Natural killer cell (primary cell): ENCODE measurements around the gene ADO. TPM values are rescaled to one million over a fixed set of nuclear protein-coding genes. Genes with fewer than 3 reads are reported as not detected.

ENCODE experiments used
- ATAC-seq, 3 donors: fragments of 150-1000 bp in 2 of 3; fragments of 200-7000 bp in 1 of 3; cut with Tn5 transposase; 1 replicate in 1 of 3; 2 replicates in 2 of 3; pipeline ENCODE4 v1.10.0; 2021; ENCODE audit warnings: mild to moderate bottlenecking in 2 of 3, moderate library complexity in 2 of 3
- DNase-seq, 2 donors: peaks; one replicate each; pipeline versions ENCODE4 v3.0.0 to v3.0.0-alpha.2; 2013 to 2021; ENCODE audit warnings: mixed read lengths in 1 of 2
- H3K27ac ChIP-seq: one replicate; pipeline ENCODE4 v1.5.1; 2013; ENCODE audit warnings: mild to moderate bottlenecking, low read length
- H3K27me3 ChIP-seq: one replicate; pipeline ENCODE4 v1.6.1; 2013; ENCODE audit warnings: low read length; ENCODE audit not compliant: control insufficient read depth, insufficient read depth
- H3K36me3 ChIP-seq: one replicate; pipeline ENCODE4 v1.6.1; 2013; ENCODE audit warnings: low read length; ENCODE audit not compliant: control insufficient read depth, insufficient read depth
- H3K4me1 ChIP-seq: one replicate; pipeline ENCODE4 v1.6.1; 2013; ENCODE audit warnings: low read length; ENCODE audit not compliant: control insufficient read depth, insufficient read depth
- H3K4me3 ChIP-seq: one replicate; pipeline ENCODE4 v1.5.1; 2013; ENCODE audit warnings: low read length
- H3K9me3 ChIP-seq: one replicate; pipeline ENCODE4 v1.6.1; 2013; ENCODE audit warnings: low read length; ENCODE audit not compliant: control insufficient read depth, insufficient read depth
- H3K27ac Mint-ChIP-seq, 2 donors: one replicate each; pipeline ENCODE4 v1.8.0; 2022; ENCODE audit warnings: mild to moderate bottlenecking in 2 of 2, mixed read lengths in 2 of 2, moderate library complexity in 1 of 2
- H3K27me3 Mint-ChIP-seq, 2 donors: one replicate each; pipeline ENCODE4 v1.8.0; 2022; ENCODE audit warnings: low read depth in 2 of 2, mixed read lengths in 2 of 2
- H3K36me3 Mint-ChIP-seq: one replicate; pipeline ENCODE4 v1.8.0; 2022; ENCODE audit warnings: mixed read lengths
- H3K4me1 Mint-ChIP-seq, 2 donors: one replicate each; pipeline ENCODE4 v1.8.0; 2022; ENCODE audit warnings: mixed read lengths in 2 of 2
- H3K4me3 Mint-ChIP-seq: one replicate; pipeline ENCODE4 v1.8.0; 2022; ENCODE audit warnings: mild to moderate bottlenecking, moderate library complexity, mixed read lengths
- H3K9me3 Mint-ChIP-seq, 2 donors: one replicate each; pipeline ENCODE4 v1.8.0; 2022; ENCODE audit warnings: mixed read lengths in 2 of 2
- CTCF ChIP-seq: fragments of 200-600 bp; IDR thresholded peaks from one replicate; pipeline ENCODE4 v1.8.0; 2022; ENCODE audit warnings: antibody characterized with exemption
- WGBS: methylation state at CpG from one replicate; pipeline ENCODE4 v1.1.7; 2013; ENCODE audit warnings: missing lambda C conversion rate; ENCODE audit not compliant: insufficient coverage; 5-methylcytosine and 5-hydroxymethylcytosine counted together
- intact Hi-C: fragments of 100-400 bp; cut with micrococcal nuclease; formaldehyde crosslinking; loops from one replicate; pipeline ENCODE4 v1.14.2; 2022
- total RNA-seq, 4 donors: library from RNA; stranded (reverse); fragments of 120-200 nt in 1 of 4; gene quantifications; one replicate each; pipeline versions ENCODE4 v1.2.3 to v1.2.4, GENCODE V29; 2013 to 2022

The ADO gene
- total RNA-seq, 3 donors from 2014 or later (not counting 1 experiment from before 2014, with no cell fraction given): 13.6 to 17.1 (median 15.6) TPM

- Mint-ChIP-seq H3K4me3 (no peak overlapping the region), H3K9me3 (no peaks in the 10 kb centered on the region), H3K36me3 (no peaks in the 10 kb centered on the region), H3K27me3 (peaks cover 7 to 10% of the 10 kb centered on the region in 2 donors), H3K4me1 (peaks cover 68 to 76% of the 10 kb centered on the region in 2 donors), H3K27ac (peak overlapping the region in 1 of 2 donors; percentile 93)
- no peak overlapping the region for H3K4me3 ChIP-seq
- no peaks in the 10 kb centered on the region for H3K36me3 ChIP-seq
- no peak for DNase-seq
- H3K27me3 ChIP-seq: peaks cover 7% of the 10 kb centered on the region
- intact Hi-C loops: no loop called here
- TF ChIP-seq CTCF: no peak
- ATAC-seq: no peak
- H3K27ac ChIP-seq: no peak overlapping the region
- 97% methylated on average over 13 of the region's 13 CpGs for WGBS
- H3K9me3 ChIP-seq: no peaks in the 10 kb centered on the region
- peaks cover 38% of the 10 kb centered on the region for H3K4me1 ChIP-seq
Observed at GRCh38 chr10:62812672-62813439, 8.3 kb downstream of the ADO start.

GRCh38 chr10:62813453-62813852 is 8.9 kb downstream of the ADO start:
- H3K36me3 Mint-ChIP-seq: no peaks in the 10 kb centered on the region
- no peak overlapping the region for H3K4me3 ChIP-seq
- H3K36me3 ChIP-seq: no peaks in the 10 kb centered on the region
- no peaks in the 10 kb centered on the region for H3K9me3 ChIP-seq
- H3K4me3 Mint-ChIP-seq: peak overlapping the region; percentile 98
- no peak for TF ChIP-seq CTCF
- peaks cover 11% of the 10 kb centered on the region for H3K27me3 ChIP-seq
- H3K4me1 ChIP-seq: peaks cover 43% of the 10 kb centered on the region
- no peak for DNase-seq
- intact Hi-C loops: no loop called here
- H3K27ac Mint-ChIP-seq: peak overlapping the region in 1 of 2 donors; percentile 93
- ATAC-seq: no peak
- no peaks in the 10 kb centered on the region for H3K9me3 Mint-ChIP-seq
- peaks cover 67 to 79% of the 10 kb centered on the region in 2 donors for H3K4me1 Mint-ChIP-seq
- WGBS: 92% methylated on average over 27 of the region's 27 CpGs
- no peak overlapping the region for H3K27ac ChIP-seq
- H3K27me3 Mint-ChIP-seq: peaks cover 7 to 12% of the 10 kb centered on the region in 2 donors

GRCh38 chr10:62813981-62814380 is 9.5 kb downstream of the ADO start:
- no peak for ATAC-seq
- WGBS: 89% methylated on average over 5 of the region's 5 CpGs

More at GRCh38 chr10:62813981-62814380, 9.5 kb downstream of the ADO start:
- Mint-ChIP-seq H3K9me3 (no peaks in the 10 kb centered on the region), H3K27me3 (peaks cover 7 to 14% of the 10 kb centered on the region in 2 donors), H3K4me1 (peaks cover 63 to 76% of the 10 kb centered on the region in 2 donors), H3K27ac (peak overlapping the region in 1 of 2 donors; percentile 93), H3K4me3 (peak overlapping the region; percentile 98), H3K36me3 (no peaks in the 10 kb centered on the region)
- H3K4me3 ChIP-seq: no peak overlapping the region
- no peaks in the 10 kb centered on the region for H3K9me3 ChIP-seq
- no peak overlapping the region for H3K27ac ChIP-seq
- no peak for TF ChIP-seq CTCF
- peaks cover 48% of the 10 kb centered on the region for H3K4me1 ChIP-seq
- no peaks in the 10 kb centered on the region for H3K36me3 ChIP-seq
- no peak for DNase-seq
- peaks cover 12% of the 10 kb centered on the region for H3K27me3 ChIP-seq
- intact Hi-C loops: no loop called here
